SKM-1 treated with dmso at 0.1 percent for 144 hours (cell line): ENCODE results near the gene OR6B1.
"Not testable (repeated sequence)": the region's sequence is repeated elsewhere in the genome, so short reads cannot be mapped to it uniquely, and the experiment has no call there.

Source experiments
- DNase-seq: peaks from one replicate; lab custom pipeline; 2025; ENCODE audit not compliant: unreplicated experiment; lab: John Stamatoyannopoulos, UW

The OR6B1 gene

GRCh38 chr7:144037414-144038035 is 37.4 kb downstream of the OR6B1 start:
- no peak for DNase-seq

GRCh38 chr7:144038887-144039286 is 38.8 kb downstream of the OR6B1 start:
- DNase-seq, result no peak

DNA sequence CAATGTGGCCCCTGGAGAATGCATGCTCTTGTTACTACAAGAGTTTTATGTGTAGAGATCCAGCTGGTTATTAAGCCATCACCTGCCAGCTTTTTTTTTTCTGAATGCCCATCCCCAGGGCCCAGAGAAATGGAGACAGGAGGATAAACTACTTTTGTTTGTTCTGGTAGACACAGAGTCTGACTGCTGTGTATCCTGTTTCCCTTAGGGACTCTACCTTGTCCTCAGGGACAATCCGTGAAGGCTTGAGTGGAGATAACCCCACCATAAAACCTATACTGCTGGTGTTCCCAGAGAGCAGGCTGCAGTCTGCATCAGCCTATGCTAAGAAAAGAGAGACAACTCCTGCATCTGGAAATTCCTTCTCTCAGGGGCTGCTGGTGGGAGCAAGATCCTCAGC is 48.5 kb downstream of the OR6B1 start, which contains the start of gene OR2A5:
Gene OR2A5 (plus strand): TSS at position 301 of the 400 bp plus-strand sequence. CDS start 1,454 bp downstream, outside the sequence.
- no peak for DNase-seq

- DNase-seq, result no peak
Observed at GRCh38 chr7:144049491-144049890, 49.4 kb downstream of the OR6B1 start.

GRCh38 chr7:144050093-144050492 is 50.0 kb downstream of the OR6B1 start:
- DNase-seq, result no peak

DNA sequence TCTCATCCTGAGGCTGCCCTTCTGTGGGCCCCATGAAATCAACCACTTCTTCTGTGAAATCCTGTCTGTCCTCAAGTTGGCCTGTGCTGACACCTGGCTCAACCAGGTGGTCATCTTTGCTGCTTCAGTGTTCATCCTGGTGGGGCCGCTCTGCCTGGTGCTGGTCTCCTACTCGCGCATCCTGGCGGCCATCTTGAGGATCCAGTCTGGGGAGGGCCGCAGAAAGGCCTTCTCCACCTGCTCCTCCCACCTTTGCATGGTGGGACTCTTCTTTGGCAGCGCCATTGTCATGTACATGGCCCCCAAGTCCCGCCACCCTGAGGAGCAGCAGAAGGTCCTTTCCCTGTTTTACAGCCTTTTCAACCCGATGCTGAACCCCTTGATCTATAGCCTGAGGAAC is 50.8 kb downstream of the OR6B1 start:
- DNase-seq, result not testable (repeated sequence)

DNA sequence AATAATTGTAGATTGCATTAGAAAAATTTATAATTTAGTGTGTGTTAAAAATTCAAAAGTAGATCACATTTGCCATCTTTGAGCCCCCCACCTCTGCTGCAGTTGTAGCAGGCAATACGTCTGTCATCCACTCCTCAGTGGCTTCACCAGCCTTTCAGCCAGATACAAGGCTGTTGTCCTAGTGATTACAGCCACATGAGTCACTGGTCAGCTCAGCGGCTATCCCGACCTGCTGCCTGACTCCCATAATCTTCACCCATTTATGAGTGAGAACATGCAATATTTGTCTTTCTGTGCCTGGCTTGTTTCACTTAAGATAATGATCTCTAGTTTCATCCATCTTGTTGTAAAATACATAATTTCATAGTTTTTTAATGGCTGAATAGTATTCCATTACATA is 57.8 kb downstream of the OR6B1 start:
- DNase-seq, result no peak
